ENCODE results near the gene PIP5KL1.

The PIP5KL1 gene

DNA sequence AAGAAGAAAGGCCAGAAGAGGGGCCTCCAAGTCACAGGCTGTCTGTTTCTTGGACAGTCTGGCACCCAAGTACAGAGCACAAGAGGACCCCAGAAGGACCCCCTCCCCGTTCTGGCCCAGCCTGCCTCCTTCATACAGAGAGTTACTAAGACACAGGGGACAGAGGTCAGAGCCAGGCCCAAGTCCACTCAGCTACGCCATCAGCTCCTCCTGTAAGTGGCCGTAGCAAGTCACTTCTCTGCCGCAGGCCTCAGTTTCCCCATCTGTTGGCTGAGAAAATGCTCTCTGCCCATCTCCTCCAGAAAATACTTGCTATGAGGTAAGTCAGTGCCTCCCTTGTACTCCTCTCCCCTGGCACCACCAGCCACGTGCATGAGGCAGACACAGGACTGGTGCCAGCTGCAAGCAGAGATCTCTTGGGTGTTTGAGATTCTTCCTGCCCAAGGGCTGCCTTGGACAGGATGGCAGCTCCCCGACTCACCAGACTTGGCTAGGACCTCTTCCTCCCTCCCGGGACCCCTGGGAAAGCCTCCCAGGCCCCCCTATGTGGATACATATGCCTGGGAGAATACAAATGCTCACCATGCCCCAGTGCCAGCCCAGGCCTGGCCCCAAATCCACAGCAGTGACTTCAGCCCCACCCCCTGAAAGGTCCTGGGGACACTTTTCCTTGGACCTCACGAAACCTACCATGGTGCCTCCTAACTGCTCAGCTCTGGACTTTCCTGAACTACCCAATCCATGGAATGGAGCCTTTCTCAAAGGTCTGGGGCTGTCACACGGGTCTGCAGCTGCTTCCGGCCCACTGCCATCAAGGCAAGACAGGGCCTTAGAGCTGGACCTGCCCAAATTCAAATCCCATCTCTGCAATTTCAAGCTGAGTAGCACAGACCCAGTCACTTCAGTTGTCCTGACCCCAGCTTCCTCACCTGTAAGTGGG lies 45.1 kb upstream of the PIP5KL1 start:
- Histone ChIP-seq H3K4me3 (ENCODE audit: low read length) (no peak overlapping the region), H3K9ac (ENCODE audit: low read length) (no peak overlapping the region), H3K27me3 (ENCODE audit: low read depth, low read length) (no peaks in the 10 kb centered on the region), H3K27ac (ENCODE audit: low read length) (no peak overlapping the region), H3K36me3 (replicated peaks; ENCODE audit: low read depth, low read length) (no peaks in the 10 kb centered on the region), H4K20me1 (ENCODE audit: insufficient read depth, low read length) (peaks cover 20% of the 10 kb centered on the region; the same call in 1 of the 2 replicates), H3K9me3 (ENCODE audit: insufficient read depth, low read length) (no peaks in the 10 kb centered on the region), H3K4me2 (ENCODE audit: low read length) (no peak overlapping the region), H2AFZ (ENCODE audit: low read depth, low read length) (no peak overlapping the region), H3K79me2 (ENCODE audit: low read length) (peaks cover 56% of the 10 kb centered on the region), H3K4me1 (ENCODE audit: low read length) (peaks cover 57% of the 10 kb centered on the region)
- TF ChIP-seq, protein P1, sequence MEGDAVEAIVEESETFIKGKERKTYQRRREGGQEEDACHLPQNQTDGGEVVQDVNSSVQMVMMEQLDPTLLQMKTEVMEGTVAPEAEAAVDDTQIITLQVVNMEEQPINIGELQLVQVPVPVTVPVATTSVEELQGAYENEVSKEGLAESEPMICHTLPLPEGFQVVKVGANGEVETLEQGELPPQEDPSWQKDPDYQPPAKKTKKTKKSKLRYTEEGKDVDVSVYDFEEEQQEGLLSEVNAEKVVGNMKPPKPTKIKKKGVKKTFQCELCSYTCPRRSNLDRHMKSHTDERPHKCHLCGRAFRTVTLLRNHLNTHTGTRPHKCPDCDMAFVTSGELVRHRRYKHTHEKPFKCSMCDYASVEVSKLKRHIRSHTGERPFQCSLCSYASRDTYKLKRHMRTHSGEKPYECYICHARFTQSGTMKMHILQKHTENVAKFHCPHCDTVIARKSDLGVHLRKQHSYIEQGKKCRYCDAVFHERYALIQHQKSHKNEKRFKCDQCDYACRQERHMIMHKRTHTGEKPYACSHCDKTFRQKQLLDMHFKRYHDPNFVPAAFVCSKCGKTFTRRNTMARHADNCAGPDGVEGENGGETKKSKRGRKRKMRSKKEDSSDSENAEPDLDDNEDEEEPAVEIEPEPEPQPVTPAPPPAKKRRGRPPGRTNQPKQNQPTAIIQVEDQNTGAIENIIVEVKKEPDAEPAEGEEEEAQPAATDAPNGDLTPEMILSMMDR (IDR thresholded peaks at IDR 0.05; ENCODE audit: low read depth, low read length) = no peak
- no peak for TF ChIP-seq EZH2phosphoT487 (IDR thresholded peaks at IDR 0.05; ENCODE audit: low read depth)

DNA sequence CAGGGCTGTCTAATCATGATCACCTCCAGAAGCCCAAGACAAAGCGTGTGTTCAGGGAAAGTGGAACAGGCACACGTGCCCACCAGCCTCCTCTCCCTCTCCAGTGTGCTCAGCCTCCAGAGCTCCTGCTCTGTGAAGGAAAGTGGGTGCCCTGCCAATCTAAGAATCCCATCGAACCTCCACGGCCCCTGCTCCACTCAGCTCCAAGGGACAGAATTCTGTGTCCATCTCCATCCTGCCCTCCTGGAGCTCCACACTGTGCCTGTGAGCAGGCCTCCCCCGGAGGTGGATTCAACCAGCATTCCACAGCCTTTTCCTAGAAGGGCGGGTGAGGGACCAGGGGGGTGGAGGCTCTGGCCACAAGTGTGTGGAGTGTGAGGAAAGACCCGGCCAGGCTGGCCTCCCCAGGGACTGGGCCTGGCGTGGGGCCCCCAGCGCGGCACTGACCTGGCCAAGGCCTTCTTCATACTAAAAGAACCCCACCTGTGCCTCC lies 44.2 kb upstream of the PIP5KL1 start:
- peaks cover 57% of the 10 kb centered on the region for H3K79me2 ChIP-seq (ENCODE audit: low read length)
- H3K9me3 ChIP-seq (ENCODE audit: insufficient read depth, low read length) = no peaks in the 10 kb centered on the region
- no peak overlapping the region for H3K9ac ChIP-seq (ENCODE audit: low read length)
- no peak for TF ChIP-seq EZH2phosphoT487 (IDR thresholded peaks at IDR 0.05; ENCODE audit: low read depth)
- TF ChIP-seq, protein P1 (IDR thresholded peaks at IDR 0.05; ENCODE audit: low read depth, low read length) = no peak
- no peak overlapping the region for H3K27ac ChIP-seq (ENCODE audit: low read length)
- H3K4me3 ChIP-seq (ENCODE audit: low read length) = no peak overlapping the region
- H4K20me1 ChIP-seq (ENCODE audit: insufficient read depth, low read length) = peaks cover 20% of the 10 kb centered on the region; the same call in 1 of the 2 replicates
- H3K36me3 ChIP-seq (replicated peaks; ENCODE audit: low read depth, low read length) = no peaks in the 10 kb centered on the region
- H3K27me3 ChIP-seq (ENCODE audit: low read depth, low read length) = no peaks in the 10 kb centered on the region
- peaks cover 62% of the 10 kb centered on the region for H3K4me1 ChIP-seq (ENCODE audit: low read length)
- H2AFZ ChIP-seq (ENCODE audit: low read depth, low read length) = no peak overlapping the region
- H3K4me2 ChIP-seq (ENCODE audit: low read length) = no peak overlapping the region

DNA sequence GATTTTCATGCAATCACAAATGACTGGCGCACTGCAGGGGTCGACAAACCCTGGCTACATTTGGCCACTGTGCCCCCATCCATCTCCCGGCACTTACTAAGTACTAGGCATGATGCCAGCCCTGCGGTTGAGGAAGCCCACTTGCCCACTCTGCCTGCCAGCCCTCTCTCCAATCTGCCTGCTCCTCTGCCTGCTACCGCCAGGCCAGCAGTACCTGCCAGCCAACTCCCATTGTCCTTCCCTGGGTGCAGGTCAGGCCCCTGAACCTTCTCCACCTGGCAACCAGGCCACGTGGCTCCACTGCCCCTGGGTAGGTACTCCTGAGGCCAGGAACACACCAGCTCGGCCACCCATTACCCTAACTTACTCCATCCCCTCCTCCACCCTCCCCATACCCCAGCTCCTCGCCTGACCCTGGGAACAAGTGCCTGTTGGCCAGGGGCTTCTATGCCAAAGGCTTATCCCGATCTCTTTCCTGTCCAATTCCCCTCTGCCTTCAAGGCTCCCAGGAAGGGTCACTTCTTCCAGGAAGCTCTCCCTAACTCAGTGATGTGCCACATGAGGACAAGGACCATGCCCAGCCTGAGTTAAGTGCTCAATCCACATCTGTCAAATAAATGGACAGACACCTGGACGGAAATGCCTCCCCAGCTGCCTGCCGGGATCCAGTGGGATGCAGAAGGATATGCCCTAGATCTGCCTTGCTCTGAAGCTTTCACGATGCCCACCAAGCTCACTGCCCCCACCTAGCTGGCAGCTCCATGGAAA lies 43.6 kb upstream of the PIP5KL1 start:
- H3K4me2 ChIP-seq (ENCODE audit: low read length) = no peak overlapping the region
- TF ChIP-seq EZH2phosphoT487 (IDR thresholded peaks at IDR 0.05; ENCODE audit: low read depth) = no peak
- TF ChIP-seq, protein P1 (IDR thresholded peaks at IDR 0.05; ENCODE audit: low read depth, low read length) = no peak
- no peaks in the 10 kb centered on the region for H3K9me3 ChIP-seq (ENCODE audit: insufficient read depth, low read length)
- peaks cover 62% of the 10 kb centered on the region for H3K4me1 ChIP-seq (ENCODE audit: low read length)
- peaks cover 57% of the 10 kb centered on the region for H3K79me2 ChIP-seq (ENCODE audit: low read length)
- H3K4me3 ChIP-seq (ENCODE audit: low read length) = no peak overlapping the region
- H3K27ac ChIP-seq (ENCODE audit: low read length) = no peak overlapping the region
- no peak overlapping the region for H2AFZ ChIP-seq (ENCODE audit: low read depth, low read length)
- no peaks in the 10 kb centered on the region for H3K27me3 ChIP-seq (ENCODE audit: low read depth, low read length)
- no peaks in the 10 kb centered on the region for H3K36me3 ChIP-seq (replicated peaks; ENCODE audit: low read depth, low read length)
- no peak overlapping the region for H3K9ac ChIP-seq (ENCODE audit: low read length)
- peaks cover 20% of the 10 kb centered on the region; the same call in 1 of the 2 replicates for H4K20me1 ChIP-seq (ENCODE audit: insufficient read depth, low read length)

Data from OCI-LY3 (cell line).